Vagina (tissue), 2 donors: ENCODE measurements around the gene NKAIN2. TPM values are rescaled to one million over a fixed set of nuclear protein-coding genes. Genes with fewer than 3 reads are reported as not detected.

Source experiments
- DNase-seq, 2 donors: peaks; one replicate each; pipeline ENCODE4 v3.0.0-alpha.2; 2017; ENCODE audit errors: extremely low spot score in 2 of 2
- H3K27ac ChIP-seq: fragments of 200-600 bp; sonication (generic); one replicate; pipeline ENCODE4 v1.5.1; 2019
- H3K27me3 ChIP-seq: fragments of 200-600 bp; sonication (generic); one replicate; pipeline ENCODE4 v1.5.1; 2019
- H3K36me3 ChIP-seq, 2 donors: fragments of 200-600 bp; sonication (generic); one replicate each; pipeline ENCODE4 v1.5.1; 2017 to 2019
- H3K4me1 ChIP-seq: fragments of 200-600 bp; sonication (generic); one replicate; pipeline ENCODE4 v1.5.1; 2019
- H3K4me3 ChIP-seq, 2 donors: fragments of 200-600 bp; sonication (generic); 1 replicate in 1 of 2; 2 replicates in 1 of 2; pipeline ENCODE4 v1.5.1; 2016 to 2019
- H3K9me3 ChIP-seq: fragments of 200-600 bp; sonication (generic); one replicate; pipeline ENCODE4 v1.5.1; 2019
- CTCF ChIP-seq, 3 experiments: fragments of 450-650 bp in 2 of 3; fragments of 200-600 bp in 1 of 3; sonication (generic) in 1 of 3; IDR thresholded peaks; one replicate each; pipeline ENCODE4 v1.5.1; 2017 to 2019; ENCODE audit warnings: antibody characterized with exemption in 3 of 3, mild to moderate bottlenecking in 2 of 3, moderate library complexity in 2 of 3
- POLR2A ChIP-seq, 2 donors: fragments of 450-650 bp; IDR thresholded peaks; one replicate each; pipeline ENCODE4 v1.6.1; 2017; ENCODE audit warnings: antibody characterized with exemption in 2 of 2, mild to moderate bottlenecking in 2 of 2, moderate library complexity in 2 of 2
- POLR2AphosphoS5 ChIP-seq, 2 donors: sonication (generic); formaldehyde crosslinking; IDR thresholded peaks; one replicate each; pipeline ENCODE4 v1.9.0; 2017; ENCODE audit warnings: antibody characterized with exemption in 2 of 2, mild to moderate bottlenecking in 2 of 2, low read depth in 1 of 2; ENCODE audit not compliant: insufficient read depth in 1 of 2
- intact Hi-C: fragments of 100-400 bp; cut with DNase I; formaldehyde crosslinking; loops from one replicate; pipeline ENCODE4 v1.15.1; 2023
- total RNA-seq: library from RNA; depleted of rRNA; stranded (reverse); fragments of >200 nt; gene quantifications from one replicate; pipeline ENCODE4 v1.2.3, GENCODE V29; 2016

The NKAIN2 gene
- total RNA-seq, 1 donor from 2014 or later = not detected

- intact Hi-C loops = no loop called here
- no peak for DNase-seq
- TF ChIP-seq POLR2A (IDR thresholded peaks at IDR 0.05) = no peak
- no peak for TF ChIP-seq CTCF (IDR thresholded peaks at IDR 0.05)
- no peak for TF ChIP-seq POLR2AphosphoS5 (IDR thresholded peaks at IDR 0.05; ENCODE audit: insufficient read depth in 1 of 2, low read depth in 1 of 2)
- H3K9me3 ChIP-seq = no peaks in the 10 kb centered on the region
- no peaks in the 10 kb centered on the region for H3K4me1 ChIP-seq
- no peak overlapping the region for H3K4me3 ChIP-seq
- H3K27ac ChIP-seq = no peak overlapping the region
- H3K36me3 ChIP-seq = no peaks in the 10 kb centered on the region
- no peaks in the 10 kb centered on the region for H3K27me3 ChIP-seq
Observed at GRCh38 chr6:124683507-124683906, 879.8 kb downstream of the NKAIN2 start.

GRCh38 chr6:124684621-124685020 is 881.0 kb downstream of the NKAIN2 start:
- TF ChIP-seq POLR2A (IDR thresholded peaks at IDR 0.05) (no peak), CTCF (IDR thresholded peaks at IDR 0.05) (no peak), POLR2AphosphoS5 (IDR thresholded peaks at IDR 0.05; ENCODE audit: insufficient read depth in 1 of 2, low read depth in 1 of 2) (no peak)
- Histone ChIP-seq H3K27ac (no peak overlapping the region), H3K36me3 (no peaks in the 10 kb centered on the region), H3K4me1 (no peaks in the 10 kb centered on the region), H3K9me3 (no peaks in the 10 kb centered on the region), H3K27me3 (no peaks in the 10 kb centered on the region), H3K4me3 (no peak overlapping the region)
- intact Hi-C loops = no loop called here
- no peak for DNase-seq

GRCh38 chr6:124688369-124688768 is 884.7 kb downstream of the NKAIN2 start:
- TF ChIP-seq CTCF (IDR thresholded peaks at IDR 0.05) (no peak), POLR2AphosphoS5 (IDR thresholded peaks at IDR 0.05; ENCODE audit: insufficient read depth in 1 of 2, low read depth in 1 of 2) (no peak), POLR2A (IDR thresholded peaks at IDR 0.05) (no peak)
- Histone ChIP-seq H3K4me1 (no peaks in the 10 kb centered on the region), H3K9me3 (no peaks in the 10 kb centered on the region), H3K4me3 (no peak overlapping the region), H3K27me3 (no peaks in the 10 kb centered on the region), H3K36me3 (no peaks in the 10 kb centered on the region), H3K27ac (no peak overlapping the region)
- DNase-seq = no peak
- intact Hi-C loops = no loop called here

GRCh38 chr6:124694139-124694705 is 890.6 kb downstream of the NKAIN2 start:
- H3K9me3 ChIP-seq = no peaks in the 10 kb centered on the region
- H3K36me3 ChIP-seq = no peaks in the 10 kb centered on the region
- intact Hi-C loops = no loop called here
- no peak overlapping the region for H3K4me3 ChIP-seq
- no peaks in the 10 kb centered on the region for H3K27me3 ChIP-seq
- no peak for DNase-seq
- H3K27ac ChIP-seq = no peak overlapping the region
- no peaks in the 10 kb centered on the region for H3K4me1 ChIP-seq
- TF ChIP-seq POLR2AphosphoS5 (IDR thresholded peaks at IDR 0.05; ENCODE audit: insufficient read depth in 1 of 2, low read depth in 1 of 2) (no peak), POLR2A (IDR thresholded peaks at IDR 0.05) (no peak), CTCF (IDR thresholded peaks at IDR 0.05) (no peak)

GRCh38 chr6:124699038-124699437 is 895.4 kb downstream of the NKAIN2 start:
- Histone ChIP-seq H3K36me3 (no peaks in the 10 kb centered on the region), H3K9me3 (no peaks in the 10 kb centered on the region), H3K4me3 (no peak overlapping the region), H3K4me1 (no peaks in the 10 kb centered on the region), H3K27ac (no peak overlapping the region), H3K27me3 (no peaks in the 10 kb centered on the region)
- no peak for TF ChIP-seq POLR2A (IDR thresholded peaks at IDR 0.05)
- no peak for DNase-seq
- intact Hi-C loops = no loop called here
